Smooth muscle cell (in vitro differentiated cells): ENCODE results near the gene AGBL3. TPM values are rescaled to one million over a fixed set of nuclear protein-coding genes. Genes with fewer than 3 reads are reported as not detected.

Source experiments
- DNase-seq: peaks from one replicate; lab custom pipeline; 2025; ENCODE audit not compliant: unreplicated experiment; lab: John Stamatoyannopoulos, UW
- H2AFZ ChIP-seq: fragments of 200-600 bp; sonication (generic); 2 replicates; pipeline ENCODE4 v1.6.0; 2016; ENCODE audit warnings: antibody characterized with exemption, low read depth, mild to moderate bottlenecking
- H3F3A ChIP-seq: fragments of 200-600 bp; sonication (generic); 2 replicates; pipeline ENCODE4 v1.6.0; 2017; ENCODE audit warnings: antibody characterized with exemption, low read depth
- H3K27ac ChIP-seq: fragments of 200-600 bp; sonication (generic); 2 replicates; pipeline ENCODE4 v1.5.1; 2016; ENCODE audit warnings: low read depth, mild to moderate bottlenecking
- H3K27me3 ChIP-seq: fragments of 200-600 bp; sonication (generic); 2 replicates; pipeline ENCODE4 v1.6.1; 2016; ENCODE audit warnings: low read depth, mild to moderate bottlenecking
- H3K36me3 ChIP-seq: fragments of 200-600 bp; sonication (generic); 2 replicates; pipeline ENCODE4 v1.5.1; 2016; ENCODE audit warnings: low read depth
- H3K4me1 ChIP-seq: fragments of 200-600 bp; sonication (generic); 2 replicates; pipeline ENCODE4 v1.5.1; 2016; ENCODE audit warnings: low read depth
- H3K4me2 ChIP-seq: fragments of 200-600 bp; sonication (generic); 2 replicates; pipeline ENCODE4 v1.6.0; 2016; ENCODE audit warnings: mild to moderate bottlenecking
- H3K4me3 ChIP-seq: fragments of 200-600 bp; sonication (generic); 2 replicates; pipeline ENCODE4 v1.5.1; 2016; ENCODE audit warnings: mild to moderate bottlenecking
- H3K79me2 ChIP-seq: fragments of 200-600 bp; sonication (generic); 2 replicates; pipeline ENCODE4 v1.6.0; 2016; ENCODE audit warnings: low read depth, mild to moderate bottlenecking
- H3K9ac ChIP-seq: fragments of 200-600 bp; sonication (generic); 2 replicates; pipeline ENCODE4 v1.6.0; 2016; ENCODE audit warnings: low read depth
- H3K9me3 ChIP-seq: fragments of 200-600 bp; sonication (generic); replicated peaks from 2 replicates; pipeline ENCODE4 v1.5.1; 2016; ENCODE audit warnings: low read depth
- H4K20me1 ChIP-seq: fragments of 200-600 bp; sonication (generic); 2 replicates; pipeline ENCODE4 v1.6.0; 2016; ENCODE audit warnings: low read depth
- WGBS: methylation state at CpG from one replicate; pipeline ENCODE4 v1.1.7; 2016; ENCODE audit warnings: low lambda C conversion rate; 5-methylcytosine and 5-hydroxymethylcytosine counted together
- polyA plus RNA-seq: library from polyadenylated mRNA; unstranded; fragments of >200 nt; fragmentation: Nextera tagmentation; extraction: Ambion mirVana; gene quantifications from 2 replicates; pipeline ENCODE4 v1.2.1, GENCODE V29; 2016
- total RNA-seq: library from RNA; depleted of rRNA; stranded (reverse); fragments of >200 nt; gene quantifications from 2 replicates; pipeline ENCODE4 v1.2.3, GENCODE V29; 2014
- TF ChIP-seq, protein P1 (sequence below): fragments of 200-600 bp; sonication (generic); IDR thresholded peaks from 2 replicates; pipeline ENCODE4 v1.5.1; 2017; ENCODE audit warnings: borderline replicate concordance, mild to moderate bottlenecking, antibody characterized with exemption; ENCODE audit not compliant: insufficient read depth, poor library complexity, severe bottlenecking

The AGBL3 gene
- total and polyA plus RNA-seq, 2 experiments from 2014 or later = 0.23 to 2.5 TPM

DNA sequence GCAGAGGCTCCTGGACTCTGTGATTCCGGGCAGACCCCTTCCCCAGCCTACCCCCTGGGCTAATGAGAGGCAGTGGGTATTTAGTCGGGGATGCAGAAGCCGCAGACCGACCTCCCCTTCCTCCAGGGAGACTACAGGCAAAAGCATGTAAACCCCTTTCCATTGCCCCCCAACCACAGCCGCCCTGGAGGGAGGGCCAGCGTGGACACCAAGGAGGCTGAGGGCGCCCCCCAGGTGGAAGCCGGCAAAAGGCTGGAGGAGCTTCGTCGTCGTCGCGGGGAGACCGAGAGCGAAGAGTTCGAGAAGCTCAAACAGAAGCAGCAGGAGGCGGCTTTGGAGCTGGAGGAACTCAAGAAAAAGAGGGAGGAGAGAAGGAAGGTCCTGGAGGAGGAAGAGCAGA lies 39.0 kb upstream of the AGBL3 start:
- H3K27ac ChIP-seq = peak overlapping the region; percentile 45
- H4K20me1 ChIP-seq = peaks cover 38% of the 10 kb centered on the region
- WGBS = 97% methylated on average over 17 of the region's 17 CpGs
- TF ChIP-seq, protein P1, sequence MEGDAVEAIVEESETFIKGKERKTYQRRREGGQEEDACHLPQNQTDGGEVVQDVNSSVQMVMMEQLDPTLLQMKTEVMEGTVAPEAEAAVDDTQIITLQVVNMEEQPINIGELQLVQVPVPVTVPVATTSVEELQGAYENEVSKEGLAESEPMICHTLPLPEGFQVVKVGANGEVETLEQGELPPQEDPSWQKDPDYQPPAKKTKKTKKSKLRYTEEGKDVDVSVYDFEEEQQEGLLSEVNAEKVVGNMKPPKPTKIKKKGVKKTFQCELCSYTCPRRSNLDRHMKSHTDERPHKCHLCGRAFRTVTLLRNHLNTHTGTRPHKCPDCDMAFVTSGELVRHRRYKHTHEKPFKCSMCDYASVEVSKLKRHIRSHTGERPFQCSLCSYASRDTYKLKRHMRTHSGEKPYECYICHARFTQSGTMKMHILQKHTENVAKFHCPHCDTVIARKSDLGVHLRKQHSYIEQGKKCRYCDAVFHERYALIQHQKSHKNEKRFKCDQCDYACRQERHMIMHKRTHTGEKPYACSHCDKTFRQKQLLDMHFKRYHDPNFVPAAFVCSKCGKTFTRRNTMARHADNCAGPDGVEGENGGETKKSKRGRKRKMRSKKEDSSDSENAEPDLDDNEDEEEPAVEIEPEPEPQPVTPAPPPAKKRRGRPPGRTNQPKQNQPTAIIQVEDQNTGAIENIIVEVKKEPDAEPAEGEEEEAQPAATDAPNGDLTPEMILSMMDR = no peak
- H3F3A ChIP-seq = peaks cover 67% of the 10 kb centered on the region
- no peaks in the 10 kb centered on the region for H3K27me3 ChIP-seq
- H2AFZ ChIP-seq = no peak overlapping the region
- peaks cover 37% of the 10 kb centered on the region for H3K79me2 ChIP-seq
- H3K4me1 ChIP-seq = no peaks in the 10 kb centered on the region
- no peak for DNase-seq
- no peak overlapping the region for H3K4me2 ChIP-seq
- H3K36me3 ChIP-seq = peaks cover 35% of the 10 kb centered on the region
- no peaks in the 10 kb centered on the region for H3K9me3 ChIP-seq
- no peak overlapping the region for H3K9ac ChIP-seq
- H3K4me3 ChIP-seq = no peak overlapping the region

DNA sequence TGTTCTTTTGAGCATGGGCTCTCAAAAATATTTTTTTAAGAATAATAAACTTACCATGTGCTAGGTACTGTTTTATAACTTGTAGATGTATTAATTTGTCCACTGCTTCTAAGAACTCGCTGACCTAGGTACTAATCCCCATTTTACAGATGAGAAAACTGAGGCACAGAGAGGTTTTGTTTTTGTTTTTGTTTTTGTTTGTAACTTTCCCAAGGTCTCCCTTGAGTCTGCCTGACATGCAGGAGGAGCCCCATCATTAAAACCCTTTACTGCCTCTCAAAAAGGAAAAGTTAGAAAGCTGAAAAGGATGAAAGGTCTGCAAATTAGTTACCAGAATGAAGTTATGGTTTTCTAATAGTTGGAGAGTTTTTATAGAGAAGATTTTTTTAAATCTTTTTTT lies 38.5 kb upstream of the AGBL3 start:
- H3K9ac ChIP-seq = no peak overlapping the region
- H3K79me2 ChIP-seq = peaks cover 37% of the 10 kb centered on the region
- H3K36me3 ChIP-seq = peaks cover 35% of the 10 kb centered on the region
- TF ChIP-seq, protein P1 = no peak
- peaks cover 68% of the 10 kb centered on the region for H3F3A ChIP-seq
- peak overlapping the region; percentile 79 for H3K27ac ChIP-seq
- H3K27me3 ChIP-seq = no peaks in the 10 kb centered on the region
- no peaks in the 10 kb centered on the region for H3K9me3 ChIP-seq
- peaks cover 42% of the 10 kb centered on the region for H4K20me1 ChIP-seq
- WGBS = 100% methylated on average over 1 of the region's 1 CpG
- no peak overlapping the region for H2AFZ ChIP-seq
- no peaks in the 10 kb centered on the region for H3K4me1 ChIP-seq
- no peak for DNase-seq
- H3K4me3 ChIP-seq = no peak overlapping the region
- H3K4me2 ChIP-seq = no peak overlapping the region

DNA sequence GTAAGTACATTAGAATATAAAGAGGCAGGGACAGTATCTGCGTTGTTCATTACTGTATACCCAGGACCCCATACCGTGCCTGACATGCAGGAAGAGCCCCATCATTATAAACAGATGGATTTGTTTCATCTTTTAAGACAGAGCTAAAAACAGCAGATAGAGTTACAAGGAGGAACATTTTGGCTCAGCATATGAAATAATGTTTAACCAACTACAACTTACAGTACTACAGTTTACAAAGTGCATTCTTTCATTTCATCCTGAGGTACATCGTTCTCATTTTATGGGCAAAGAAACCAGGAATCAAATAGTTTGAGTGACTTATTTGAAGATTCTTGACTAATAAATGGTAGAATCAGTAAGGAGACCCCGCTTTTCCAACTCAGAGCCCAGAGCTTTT lies 38.1 kb upstream of the AGBL3 start:
- H3K9me3 ChIP-seq = no peaks in the 10 kb centered on the region
- peaks cover 36% of the 10 kb centered on the region for H3K36me3 ChIP-seq
- H2AFZ ChIP-seq = no peak overlapping the region
- H3K79me2 ChIP-seq = peaks cover 35% of the 10 kb centered on the region
- H3F3A ChIP-seq = peaks cover 67% of the 10 kb centered on the region
- peak overlapping the region; percentile 79 for H3K27ac ChIP-seq
- no peaks in the 10 kb centered on the region for H3K4me1 ChIP-seq
- no peak overlapping the region for H3K4me2 ChIP-seq
- H3K9ac ChIP-seq = no peak overlapping the region
- H3K4me3 ChIP-seq = no peak overlapping the region
- WGBS = 89% methylated on average over 4 of the region's 4 CpGs
- H4K20me1 ChIP-seq = peaks cover 45% of the 10 kb centered on the region
- no peak for DNase-seq
- TF ChIP-seq, protein P1 = no peak
- no peaks in the 10 kb centered on the region for H3K27me3 ChIP-seq

DNA sequence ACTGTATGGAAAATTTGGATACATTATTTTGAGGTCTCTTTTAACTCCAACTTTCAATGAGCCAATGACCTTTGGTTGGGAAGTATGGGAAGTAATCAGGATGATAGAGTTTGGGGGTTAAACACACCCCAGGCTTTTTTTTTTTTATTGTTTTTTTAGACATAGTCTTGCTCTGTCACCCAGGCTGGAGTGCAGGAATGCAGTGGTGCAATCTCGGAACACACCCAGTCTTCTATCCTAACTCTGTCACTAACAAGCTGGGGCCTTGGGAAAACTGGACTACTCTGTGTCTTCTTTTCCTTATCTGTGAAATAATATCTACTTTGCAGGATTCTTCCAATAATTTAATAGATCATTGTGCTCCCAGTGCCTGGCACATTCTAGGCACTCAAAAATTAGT lies 37.6 kb upstream of the AGBL3 start:
- Histone ChIP-seq H3K4me1 (no peaks in the 10 kb centered on the region), H3K9ac (peak overlapping the region; percentile 22), H3K36me3 (peaks cover 36% of the 10 kb centered on the region), H4K20me1 (peaks cover 48% of the 10 kb centered on the region), H3K79me2 (peaks cover 30% of the 10 kb centered on the region), H2AFZ (no peak overlapping the region), H3K27ac (peak overlapping the region; percentile 79), H3K27me3 (no peaks in the 10 kb centered on the region), H3K4me2 (peak overlapping the region; percentile 15), H3F3A (peaks cover 64% of the 10 kb centered on the region), H3K9me3 (no peaks in the 10 kb centered on the region), H3K4me3 (no peak overlapping the region)
- TF ChIP-seq, protein P1 = no peak
- WGBS = 69% methylated on average over 1 of the region's 1 CpG
- no peak for DNase-seq
